ENCODE measurements around the gene BMPR1B.

BMPR1B gene

DNA sequence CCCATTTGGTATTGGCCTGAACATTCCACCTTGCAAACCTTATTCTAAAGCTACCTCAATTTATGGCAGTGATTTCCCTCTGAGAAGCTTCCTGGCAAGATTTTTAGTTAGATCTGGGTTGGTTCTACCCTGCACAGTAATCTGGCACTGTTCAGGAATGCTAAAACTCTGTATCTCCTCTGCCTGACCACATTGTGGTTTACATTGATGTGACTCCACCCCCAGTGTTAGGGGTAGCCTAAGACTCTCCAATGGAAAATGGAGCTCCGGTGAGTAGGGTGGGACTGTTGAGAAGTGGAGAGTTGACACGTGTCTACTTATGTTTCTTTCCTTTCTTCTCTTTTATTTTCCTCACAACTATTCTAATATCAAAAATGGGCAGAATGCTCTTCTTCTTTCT, 45.4 kb downstream of the BMPR1B start:
- in situ Hi-C loops (cut with HindIII; ENCODE audit: low sequenced_read_pairs): no loop called here
- no peak overlapping the region for H3K4me3 ChIP-seq (ENCODE audit: low read depth, low read length)
- TF ChIP-seq CTCF (IDR thresholded peaks at IDR 0.05; ENCODE audit: low read depth, low read length, missing control alignments): no peak
- DNase-seq (ENCODE audit: low read depth): peak; percentile 13

- in situ Hi-C loops (cut with HindIII; ENCODE audit: low sequenced_read_pairs): no loop called here
- DNase-seq (ENCODE audit: low read depth): no peak
- no peak overlapping the region for H3K4me3 ChIP-seq (ENCODE audit: low read depth, low read length)
- no peak for TF ChIP-seq CTCF (IDR thresholded peaks at IDR 0.05; ENCODE audit: low read depth, low read length, missing control alignments)
These were observed 46.9 kb downstream of the BMPR1B start for GRCh38 chr4:94804650-94805049.

DNA sequence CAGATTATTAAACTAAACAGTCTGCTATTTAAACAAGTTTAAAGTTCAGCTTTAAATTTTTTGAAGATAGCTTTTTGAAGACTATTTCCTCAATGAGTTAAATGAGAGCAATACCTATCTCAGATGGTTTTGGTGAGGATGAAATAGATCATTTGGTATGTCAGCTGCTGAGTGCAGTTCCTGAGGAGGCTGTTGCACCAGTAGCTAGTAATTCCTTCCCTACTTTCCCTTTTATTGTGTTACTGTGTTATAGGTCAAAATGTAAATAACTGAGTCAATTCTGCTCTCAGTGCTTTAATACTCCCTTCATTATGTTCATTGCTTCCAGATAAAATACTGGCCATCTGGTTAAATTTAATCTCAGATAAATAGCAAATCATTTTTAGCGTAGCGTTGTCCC, 48.6 kb downstream of the BMPR1B start:
- no peak overlapping the region for H3K4me3 ChIP-seq (ENCODE audit: low read depth, low read length)
- no peak for TF ChIP-seq CTCF (IDR thresholded peaks at IDR 0.05; ENCODE audit: low read depth, low read length, missing control alignments)
- in situ Hi-C loops (cut with HindIII; ENCODE audit: low sequenced_read_pairs): no loop called here
- DNase-seq (ENCODE audit: low read depth): no peak

DNA sequence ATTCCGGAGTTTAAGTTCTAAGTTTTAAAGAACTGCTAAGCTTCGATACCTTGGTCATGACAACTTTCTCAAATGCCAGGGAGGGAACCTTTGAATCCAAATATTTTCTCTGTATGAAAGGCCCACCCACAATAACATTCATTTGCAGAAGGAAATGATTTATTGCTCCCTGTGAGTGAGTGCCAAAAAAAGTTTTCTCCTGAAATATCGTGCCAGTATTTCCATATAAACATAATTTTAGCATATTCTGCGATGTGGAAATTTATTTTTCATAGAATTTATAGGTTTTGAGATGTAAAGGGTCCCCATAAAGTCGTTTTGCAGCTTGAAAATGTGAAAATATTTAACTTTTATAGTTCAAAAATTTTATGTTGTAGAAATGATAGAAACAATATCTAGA, 53.9 kb downstream of the BMPR1B start:
- H3K4me3 ChIP-seq (ENCODE audit: low read depth, low read length): no peak overlapping the region
- DNase-seq (ENCODE audit: low read depth): no peak
- no peak for TF ChIP-seq CTCF (IDR thresholded peaks at IDR 0.05; ENCODE audit: low read depth, low read length, missing control alignments)
- in situ Hi-C loops (cut with HindIII; ENCODE audit: low sequenced_read_pairs): no loop called here

GRCh38 chr4:94813221-94813620, 55.5 kb downstream of the BMPR1B start:
- H3K4me3 ChIP-seq (ENCODE audit: low read depth, low read length): no peak overlapping the region
- DNase-seq (ENCODE audit: low read depth): no peak
- in situ Hi-C loops (cut with HindIII; ENCODE audit: low sequenced_read_pairs): no loop called here
- TF ChIP-seq CTCF (IDR thresholded peaks at IDR 0.05; ENCODE audit: low read depth, low read length, missing control alignments): no peak

GRCh38 chr4:94814237-94814636, 56.5 kb downstream of the BMPR1B start:
- H3K4me3 ChIP-seq (ENCODE audit: low read depth, low read length): no peak overlapping the region
- in situ Hi-C loops (cut with HindIII; ENCODE audit: low sequenced_read_pairs): no loop called here
- no peak for DNase-seq (ENCODE audit: low read depth)
- TF ChIP-seq CTCF (IDR thresholded peaks at IDR 0.05; ENCODE audit: low read depth, low read length, missing control alignments): no peak
